ENCODE results near the gene KDM1A.
"Not testable (repeated sequence)": the region's sequence is repeated elsewhere in the genome, so short reads cannot be mapped to it uniquely, and the experiment has no call there.

Gene KDM1A

GRCh38 chr1:23019094-23019862, at the start of gene KDM1A:
Gene KDM1A, plus strand, starts transcription at chr1:23019468. Its CDS starts 129 bp downstream, at chr1:23019597.
- in situ Hi-C loops (cut with MboI; ENCODE audit: low sequenced_read_pairs), result no loop called here

GRCh38 chr1:22970096-22970495, 49.2 kb upstream of the KDM1A start:
- in situ Hi-C loops (cut with MboI; ENCODE audit: low sequenced_read_pairs), result no loop called here

GRCh38 chr1:22971161-22971560, 48.1 kb upstream of the KDM1A start:
- in situ Hi-C loops (cut with MboI; ENCODE audit: low sequenced_read_pairs), result no loop called here

GRCh38 chr1:22971611-22972405, 47.5 kb upstream of the KDM1A start:
- in situ Hi-C loops (cut with MboI; ENCODE audit: low sequenced_read_pairs), result no loop called here

GRCh38 chr1:22972760-22973159, 46.5 kb upstream of the KDM1A start, which contains the start of gene LACTBL1:
Gene LACTBL1, minus strand, starts transcription at chr1:22972866. Its CDS starts 550 bp downstream, at chr1:22972316.
- in situ Hi-C loops (cut with MboI; ENCODE audit: low sequenced_read_pairs), result no loop called here

GRCh38 chr1:22975694-22976093, 43.6 kb upstream of the KDM1A start:
- in situ Hi-C loops (cut with MboI; ENCODE audit: low sequenced_read_pairs), result no loop called here

GRCh38 chr1:22976127-22976460, 43.2 kb upstream of the KDM1A start:
- in situ Hi-C loops (cut with MboI; ENCODE audit: low sequenced_read_pairs), result no loop called here

GRCh38 chr1:22976461-22977243, 42.6 kb upstream of the KDM1A start:
- in situ Hi-C loops (cut with MboI; ENCODE audit: low sequenced_read_pairs), result no loop called here

- in situ Hi-C loops (cut with MboI; ENCODE audit: low sequenced_read_pairs), result no loop called here
Observed at GRCh38 chr1:22978299-22978698, 41.0 kb upstream of the KDM1A start.

GRCh38 chr1:22980471-22980790, 38.8 kb upstream of the KDM1A start:
- in situ Hi-C loops (cut with MboI; ENCODE audit: low sequenced_read_pairs), result not testable (repeated sequence)

GRCh38 chr1:22983944-22984343, 35.3 kb upstream of the KDM1A start:
- in situ Hi-C loops (cut with MboI; ENCODE audit: low sequenced_read_pairs), result no loop called here

- in situ Hi-C loops (cut with MboI; ENCODE audit: low sequenced_read_pairs), result not testable (repeated sequence)
Observed at GRCh38 chr1:22992384-22992783, 26.9 kb upstream of the KDM1A start.

- in situ Hi-C loops (cut with MboI; ENCODE audit: low sequenced_read_pairs), result not testable (repeated sequence)
Observed at GRCh38 chr1:22993220-22993795, 26.0 kb upstream of the KDM1A start.

- in situ Hi-C loops (cut with MboI; ENCODE audit: low sequenced_read_pairs), result no loop called here
Observed at GRCh38 chr1:22995774-22996173, 23.5 kb upstream of the KDM1A start.

- in situ Hi-C loops (cut with MboI; ENCODE audit: low sequenced_read_pairs), result not testable (repeated sequence)
Observed at GRCh38 chr1:22997528-22997927, 21.7 kb upstream of the KDM1A start.

- in situ Hi-C loops (cut with MboI; ENCODE audit: low sequenced_read_pairs), result not testable (repeated sequence)
Observed at GRCh38 chr1:23000133-23000532, 19.1 kb upstream of the KDM1A start.

GRCh38 chr1:23002218-23002617, 17.1 kb upstream of the KDM1A start:
- in situ Hi-C loops (cut with MboI; ENCODE audit: low sequenced_read_pairs), result not testable (repeated sequence)

GRCh38 chr1:23004112-23004511, 15.2 kb upstream of the KDM1A start:
- in situ Hi-C loops (cut with MboI; ENCODE audit: low sequenced_read_pairs), result no loop called here

GRCh38 chr1:23004769-23005168, 14.5 kb upstream of the KDM1A start:
- in situ Hi-C loops (cut with MboI; ENCODE audit: low sequenced_read_pairs), result not testable (repeated sequence)

- in situ Hi-C loops (cut with MboI; ENCODE audit: low sequenced_read_pairs), result no loop called here
Observed at GRCh38 chr1:23007106-23007505, 12.2 kb upstream of the KDM1A start.

- in situ Hi-C loops (cut with MboI; ENCODE audit: low sequenced_read_pairs), result no loop called here
Observed at GRCh38 chr1:23008901-23009300, 10.4 kb upstream of the KDM1A start.
